HepG2 (cell line): ENCODE results near the gene DHRS12. TPM values are rescaled to one million over a fixed set of nuclear protein-coding genes. Genes with fewer than 3 reads are reported as not detected.

Source experiments
- AGO1 ChIP-seq: fragments of 200-400 bp; formaldehyde crosslinking; IDR thresholded peaks from 2 replicates; pipeline ENCODE4 v1.6.1; 2017; ENCODE audit warnings: mild to moderate bottlenecking, low read depth, low read length, moderate library complexity; ENCODE audit not compliant: poor library complexity, severe bottlenecking
- ATAD3A ChIP-seq: sonication (generic); formaldehyde crosslinking; IDR thresholded peaks from 2 replicates; pipeline ENCODE4 v1.4.0; 2020; ENCODE audit warnings: missing genetic modification reagents
- HMG20B ChIP-seq: conservative IDR thresholded peaks from 2 replicates; pipeline ENCODE4 v1.6.1; 2016; ENCODE audit warnings: missing genetic modification reagents, missing compliant biosample characterization
- IRF2 ChIP-seq: IDR thresholded peaks from 2 replicates; pipeline ENCODE4 v1.6.1; 2018; ENCODE audit warnings: missing genetic modification reagents, missing compliant biosample characterization
- ONECUT2 ChIP-seq: sonication (generic); formaldehyde crosslinking; IDR thresholded peaks from 2 replicates; pipeline ENCODE4 v1.4.0; 2020; ENCODE audit warnings: missing genetic modification reagents
- ZNF232 ChIP-seq: sonication (generic); formaldehyde crosslinking; IDR thresholded peaks from 2 replicates; pipeline ENCODE4 v1.4.0; 2020; ENCODE audit warnings: missing genetic modification reagents, borderline replicate concordance
- ZNF331 ChIP-seq: sonication (generic); formaldehyde crosslinking; IDR thresholded peaks from 2 replicates; pipeline ENCODE4 v1.4.0; 2020; ENCODE audit warnings: missing genetic modification reagents
- ZNF567 ChIP-seq: sonication (generic); formaldehyde crosslinking; IDR thresholded peaks from 2 replicates; pipeline ENCODE4 v1.8.1; 2023; ENCODE audit warnings: mild to moderate bottlenecking, missing genetic modification reagents, borderline replicate concordance
- polyA plus RNA-seq, 8 experiments: library from polyadenylated mRNA; depleted of rRNA in 3 of 8; stranded (reverse) in 7 of 8; unstranded in 1 of 8; fragments of >200 nt; fragmentation: Illumina TruSeq in 4 of 8; extraction: Trizol in 4 of 8; gene quantifications; 2 replicates each; pipeline versions ENCODE4 v1.2.1 to v1.2.3, GENCODE V29; 2011 to 2016; ENCODE audit warnings: low read depth in 4 of 8, missing spikeins in 1 of 8, mixed read lengths in 1 of 8; ENCODE audit not compliant: insufficient read depth in 1 of 8
- total RNA-seq, 5 experiments: library from RNA; depleted of rRNA; stranded (reverse); fragments of >200 nt; fragmentation: Illumina TruSeq; extraction: Trizol; gene quantifications; 2 replicates each; pipeline ENCODE4 v1.2.3, GENCODE V29; 2016; ENCODE audit warnings: low read depth in 1 of 5
- TF ChIP-seq, protein P1 (sequence below): sonication (generic); formaldehyde crosslinking; IDR thresholded peaks from 2 replicates; pipeline ENCODE4 v1.5.0; 2020; ENCODE audit warnings: missing genetic modification reagents
- TF ChIP-seq, protein P2 (sequence below): sonication (generic); formaldehyde crosslinking; conservative IDR thresholded peaks from 2 replicates; pipeline ENCODE4 v1.4.0; 2020; ENCODE audit warnings: mild to moderate bottlenecking, missing genetic modification reagents, moderate library complexity
- TF ChIP-seq, protein P3 (sequence below), 2 experiments: sonication (generic) in 1 of 2; formaldehyde crosslinking in 1 of 2; IDR thresholded peaks; 2 replicates each; pipeline versions ENCODE4 v1.4.0 to v1.6.1; 2018 to 2020; ENCODE audit warnings: missing genetic modification reagents in 2 of 2, borderline replicate concordance in 1 of 2, low read depth in 1 of 2, mild to moderate bottlenecking in 1 of 2, missing biosample characterization in 1 of 2
- TF ChIP-seq, protein P4 (sequence below): sonication (generic); formaldehyde crosslinking; IDR thresholded peaks from 2 replicates; pipeline ENCODE4 v1.5.0; 2020; ENCODE audit warnings: mild to moderate bottlenecking, missing genetic modification reagents
- TF ChIP-seq, protein P5 (sequence below): sonication (generic); formaldehyde crosslinking; IDR thresholded peaks from 2 replicates; pipeline ENCODE4 v1.4.0; 2020; ENCODE audit warnings: missing genetic modification reagents, borderline replicate concordance

DHRS12 gene
- total and polyA plus RNA-seq, 2 of the 13 experiments (the other 11 are each of a cell fraction or from before 2014, with no cell fraction given): 7.2 to 8.4 TPM

DNA sequence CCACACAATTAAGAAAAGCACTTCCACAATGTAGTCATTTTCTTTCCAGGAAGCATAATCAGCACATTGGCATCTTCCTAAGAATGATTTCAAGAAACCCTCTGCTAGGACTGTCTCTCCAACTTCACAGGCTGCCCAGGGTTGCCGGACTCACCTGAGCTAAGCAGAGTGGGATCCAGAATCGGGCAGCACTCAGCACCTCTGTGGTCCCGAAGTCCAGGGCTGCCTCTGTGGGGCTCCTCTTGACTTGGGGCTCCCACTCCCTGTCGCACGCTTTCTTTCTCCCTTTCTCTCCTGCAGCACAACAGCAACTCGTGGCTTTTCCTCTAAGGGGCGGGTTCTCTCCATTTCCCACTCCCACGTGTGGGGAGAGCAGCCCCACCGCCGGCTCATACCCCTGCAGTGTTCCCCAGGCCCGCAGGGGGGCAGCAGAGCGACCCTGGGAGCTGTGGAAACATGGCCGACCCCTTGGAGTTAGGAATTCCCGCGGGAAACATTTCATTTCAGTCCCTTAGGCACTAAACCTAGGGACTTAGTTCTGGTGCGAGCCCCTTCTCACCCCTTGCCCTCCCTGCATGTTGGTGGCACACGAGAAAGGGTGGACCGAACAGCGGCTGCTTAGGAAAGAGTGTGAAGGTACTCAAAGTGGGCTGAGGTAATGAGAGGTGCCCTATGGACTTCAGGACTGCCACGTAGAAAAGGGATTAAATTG is 41.1 kb upstream of the DHRS12 start, which contains the start of gene TMEM272 (continued):
- TF ChIP-seq, protein P1, sequence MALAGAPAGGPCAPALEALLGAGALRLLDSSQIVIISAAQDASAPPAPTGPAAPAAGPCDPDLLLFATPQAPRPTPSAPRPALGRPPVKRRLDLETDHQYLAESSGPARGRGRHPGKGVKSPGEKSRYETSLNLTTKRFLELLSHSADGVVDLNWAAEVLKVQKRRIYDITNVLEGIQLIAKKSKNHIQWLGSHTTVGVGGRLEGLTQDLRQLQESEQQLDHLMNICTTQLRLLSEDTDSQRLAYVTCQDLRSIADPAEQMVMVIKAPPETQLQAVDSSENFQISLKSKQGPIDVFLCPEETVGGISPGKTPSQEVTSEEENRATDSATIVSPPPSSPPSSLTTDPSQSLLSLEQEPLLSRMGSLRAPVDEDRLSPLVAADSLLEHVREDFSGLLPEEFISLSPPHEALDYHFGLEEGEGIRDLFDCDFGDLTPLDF (CRISPR knock-in tag): no peak
- TF ChIP-seq, protein P2, sequence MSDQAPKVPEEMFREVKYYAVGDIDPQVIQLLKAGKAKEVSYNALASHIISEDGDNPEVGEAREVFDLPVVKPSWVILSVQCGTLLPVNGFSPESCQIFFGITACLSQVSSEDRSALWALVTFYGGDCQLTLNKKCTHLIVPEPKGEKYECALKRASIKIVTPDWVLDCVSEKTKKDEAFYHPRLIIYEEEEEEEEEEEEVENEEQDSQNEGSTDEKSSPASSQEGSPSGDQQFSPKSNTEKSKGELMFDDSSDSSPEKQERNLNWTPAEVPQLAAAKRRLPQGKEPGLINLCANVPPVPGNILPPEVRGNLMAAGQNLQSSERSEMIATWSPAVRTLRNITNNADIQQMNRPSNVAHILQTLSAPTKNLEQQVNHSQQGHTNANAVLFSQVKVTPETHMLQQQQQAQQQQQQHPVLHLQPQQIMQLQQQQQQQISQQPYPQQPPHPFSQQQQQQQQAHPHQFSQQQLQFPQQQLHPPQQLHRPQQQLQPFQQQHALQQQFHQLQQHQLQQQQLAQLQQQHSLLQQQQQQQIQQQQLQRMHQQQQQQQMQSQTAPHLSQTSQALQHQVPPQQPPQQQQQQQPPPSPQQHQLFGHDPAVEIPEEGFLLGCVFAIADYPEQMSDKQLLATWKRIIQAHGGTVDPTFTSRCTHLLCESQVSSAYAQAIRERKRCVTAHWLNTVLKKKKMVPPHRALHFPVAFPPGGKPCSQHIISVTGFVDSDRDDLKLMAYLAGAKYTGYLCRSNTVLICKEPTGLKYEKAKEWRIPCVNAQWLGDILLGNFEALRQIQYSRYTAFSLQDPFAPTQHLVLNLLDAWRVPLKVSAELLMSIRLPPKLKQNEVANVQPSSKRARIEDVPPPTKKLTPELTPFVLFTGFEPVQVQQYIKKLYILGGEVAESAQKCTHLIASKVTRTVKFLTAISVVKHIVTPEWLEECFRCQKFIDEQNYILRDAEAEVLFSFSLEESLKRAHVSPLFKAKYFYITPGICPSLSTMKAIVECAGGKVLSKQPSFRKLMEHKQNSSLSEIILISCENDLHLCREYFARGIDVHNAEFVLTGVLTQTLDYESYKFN (CRISPR knock-in tag): no peak
- no peak for TF ChIP-seq ATAD3A (CRISPR knock-in tag)
- TF ChIP-seq, protein P3, sequence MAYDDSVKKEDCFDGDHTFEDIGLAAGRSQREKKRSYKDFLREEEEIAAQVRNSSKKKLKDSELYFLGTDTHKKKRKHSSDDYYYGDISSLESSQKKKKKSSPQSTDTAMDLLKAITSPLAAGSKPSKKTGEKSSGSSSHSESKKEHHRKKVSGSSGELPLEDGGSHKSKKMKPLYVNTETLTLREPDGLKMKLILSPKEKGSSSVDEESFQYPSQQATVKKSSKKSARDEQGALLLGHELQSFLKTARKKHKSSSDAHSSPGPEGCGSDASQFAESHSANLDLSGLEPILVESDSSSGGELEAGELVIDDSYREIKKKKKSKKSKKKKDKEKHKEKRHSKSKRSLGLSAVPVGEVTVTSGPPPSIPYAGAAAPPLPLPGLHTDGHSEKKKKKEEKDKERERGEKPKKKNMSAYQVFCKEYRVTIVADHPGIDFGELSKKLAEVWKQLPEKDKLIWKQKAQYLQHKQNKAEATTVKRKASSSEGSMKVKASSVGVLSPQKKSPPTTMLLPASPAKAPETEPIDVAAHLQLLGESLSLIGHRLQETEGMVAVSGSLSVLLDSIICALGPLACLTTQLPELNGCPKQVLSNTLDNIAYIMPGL (CRISPR knock-in tag; IDR thresholded peaks at IDR 0.05; ENCODE audit: borderline replicate concordance in 1 of 2, low read depth in 1 of 2): peak; percentile 81; a peak in 3 of 4 replicates
- TF ChIP-seq ZNF567: no peak
- TF ChIP-seq HMG20B (CRISPR knock-in tag): no peak
- TF ChIP-seq, protein P4, sequence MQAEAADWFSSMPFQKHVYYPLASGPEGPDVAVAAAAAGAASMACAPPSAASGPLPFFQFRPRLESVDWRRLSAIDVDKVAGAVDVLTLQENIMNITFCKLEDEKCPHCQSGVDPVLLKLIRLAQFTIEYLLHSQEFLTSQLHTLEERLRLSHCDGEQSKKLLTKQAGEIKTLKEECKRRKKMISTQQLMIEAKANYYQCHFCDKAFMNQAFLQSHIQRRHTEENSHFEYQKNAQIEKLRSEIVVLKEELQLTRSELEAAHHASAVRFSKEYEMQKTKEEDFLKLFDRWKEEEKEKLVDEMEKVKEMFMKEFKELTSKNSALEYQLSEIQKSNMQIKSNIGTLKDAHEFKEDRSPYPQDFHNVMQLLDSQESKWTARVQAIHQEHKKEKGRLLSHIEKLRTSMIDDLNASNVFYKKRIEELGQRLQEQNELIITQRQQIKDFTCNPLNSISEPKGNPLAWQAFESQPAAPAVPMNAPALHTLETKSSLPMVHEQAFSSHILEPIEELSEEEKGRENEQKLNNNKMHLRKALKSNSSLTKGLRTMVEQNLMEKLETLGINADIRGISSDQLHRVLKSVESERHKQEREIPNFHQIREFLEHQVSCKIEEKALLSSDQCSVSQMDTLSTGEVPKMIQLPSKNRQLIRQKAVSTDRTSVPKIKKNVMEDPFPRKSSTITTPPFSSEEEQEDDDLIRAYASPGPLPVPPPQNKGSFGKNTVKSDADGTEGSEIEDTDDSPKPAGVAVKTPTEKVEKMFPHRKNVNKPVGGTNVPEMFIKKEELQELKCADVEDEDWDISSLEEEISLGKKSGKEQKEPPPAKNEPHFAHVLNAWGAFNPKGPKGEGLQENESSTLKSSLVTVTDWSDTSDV (CRISPR knock-in tag): no peak
- TF ChIP-seq ONECUT2 (CRISPR knock-in tag): no peak
- no peak for TF ChIP-seq ZNF232 (CRISPR knock-in tag)
- no peak for TF ChIP-seq ZNF331 (CRISPR knock-in tag)
- TF ChIP-seq AGO1: no peak
- TF ChIP-seq, protein P5, sequence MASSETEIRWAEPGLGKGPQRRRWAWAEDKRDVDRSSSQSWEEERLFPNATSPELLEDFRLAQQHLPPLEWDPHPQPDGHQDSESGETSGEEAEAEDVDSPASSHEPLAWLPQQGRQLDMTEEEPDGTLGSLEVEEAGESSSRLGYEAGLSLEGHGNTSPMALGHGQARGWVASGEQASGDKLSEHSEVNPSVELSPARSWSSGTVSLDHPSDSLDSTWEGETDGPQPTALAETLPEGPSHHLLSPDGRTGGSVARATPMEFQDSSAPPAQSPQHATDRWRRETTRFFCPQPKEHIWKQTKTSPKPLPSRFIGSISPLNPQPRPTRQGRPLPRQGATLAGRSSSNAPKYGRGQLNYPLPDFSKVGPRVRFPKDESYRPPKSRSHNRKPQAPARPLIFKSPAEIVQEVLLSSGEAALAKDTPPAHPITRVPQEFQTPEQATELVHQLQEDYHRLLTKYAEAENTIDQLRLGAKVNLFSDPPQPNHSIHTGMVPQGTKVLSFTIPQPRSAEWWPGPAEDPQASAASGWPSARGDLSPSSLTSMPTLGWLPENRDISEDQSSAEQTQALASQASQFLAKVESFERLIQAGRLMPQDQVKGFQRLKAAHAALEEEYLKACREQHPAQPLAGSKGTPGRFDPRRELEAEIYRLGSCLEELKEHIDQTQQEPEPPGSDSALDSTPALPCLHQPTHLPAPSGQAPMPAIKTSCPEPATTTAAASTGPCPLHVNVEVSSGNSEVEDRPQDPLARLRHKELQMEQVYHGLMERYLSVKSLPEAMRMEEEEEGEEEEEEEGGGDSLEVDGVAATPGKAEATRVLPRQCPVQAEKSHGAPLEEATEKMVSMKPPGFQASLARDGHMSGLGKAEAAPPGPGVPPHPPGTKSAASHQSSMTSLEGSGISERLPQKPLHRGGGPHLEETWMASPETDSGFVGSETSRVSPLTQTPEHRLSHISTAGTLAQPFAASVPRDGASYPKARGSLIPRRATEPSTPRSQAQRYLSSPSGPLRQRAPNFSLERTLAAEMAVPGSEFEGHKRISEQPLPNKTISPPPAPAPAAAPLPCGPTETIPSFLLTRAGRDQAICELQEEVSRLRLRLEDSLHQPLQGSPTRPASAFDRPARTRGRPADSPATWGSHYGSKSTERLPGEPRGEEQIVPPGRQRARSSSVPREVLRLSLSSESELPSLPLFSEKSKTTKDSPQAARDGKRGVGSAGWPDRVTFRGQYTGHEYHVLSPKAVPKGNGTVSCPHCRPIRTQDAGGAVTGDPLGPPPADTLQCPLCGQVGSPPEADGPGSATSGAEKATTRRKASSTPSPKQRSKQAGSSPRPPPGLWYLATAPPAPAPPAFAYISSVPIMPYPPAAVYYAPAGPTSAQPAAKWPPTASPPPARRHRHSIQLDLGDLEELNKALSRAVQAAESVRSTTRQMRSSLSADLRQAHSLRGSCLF (CRISPR knock-in tag): no peak
- TF ChIP-seq IRF2 (CRISPR knock-in tag): no peak
